Hepatocyte (in vitro differentiated cells): ENCODE results near the gene MXD3.

Experiments
- EZH2 ChIP-seq: fragments of 200-600 bp; sonication (generic); IDR thresholded peaks from 2 replicates; pipeline ENCODE4 v1.6.1; 2016; ENCODE audit warnings: antibody characterized with exemption, mild to moderate bottlenecking, borderline replicate concordance
- EZH2phosphoT487 ChIP-seq: fragments of 200-600 bp; sonication (generic); IDR thresholded peaks from one replicate; pipeline ENCODE4 v1.6.1; 2018; ENCODE audit warnings: antibody characterized with exemption, mild to moderate bottlenecking, low read depth, moderate library complexity; ENCODE audit not compliant: unreplicated experiment, severe bottlenecking
- TF ChIP-seq, protein P1 (sequence below): fragments of 200-600 bp; sonication (generic); IDR thresholded peaks from 2 replicates; pipeline ENCODE4 v1.5.1; 2016; ENCODE audit warnings: antibody characterized with exemption, mild to moderate bottlenecking; ENCODE audit not compliant: poor library complexity

DNA sequence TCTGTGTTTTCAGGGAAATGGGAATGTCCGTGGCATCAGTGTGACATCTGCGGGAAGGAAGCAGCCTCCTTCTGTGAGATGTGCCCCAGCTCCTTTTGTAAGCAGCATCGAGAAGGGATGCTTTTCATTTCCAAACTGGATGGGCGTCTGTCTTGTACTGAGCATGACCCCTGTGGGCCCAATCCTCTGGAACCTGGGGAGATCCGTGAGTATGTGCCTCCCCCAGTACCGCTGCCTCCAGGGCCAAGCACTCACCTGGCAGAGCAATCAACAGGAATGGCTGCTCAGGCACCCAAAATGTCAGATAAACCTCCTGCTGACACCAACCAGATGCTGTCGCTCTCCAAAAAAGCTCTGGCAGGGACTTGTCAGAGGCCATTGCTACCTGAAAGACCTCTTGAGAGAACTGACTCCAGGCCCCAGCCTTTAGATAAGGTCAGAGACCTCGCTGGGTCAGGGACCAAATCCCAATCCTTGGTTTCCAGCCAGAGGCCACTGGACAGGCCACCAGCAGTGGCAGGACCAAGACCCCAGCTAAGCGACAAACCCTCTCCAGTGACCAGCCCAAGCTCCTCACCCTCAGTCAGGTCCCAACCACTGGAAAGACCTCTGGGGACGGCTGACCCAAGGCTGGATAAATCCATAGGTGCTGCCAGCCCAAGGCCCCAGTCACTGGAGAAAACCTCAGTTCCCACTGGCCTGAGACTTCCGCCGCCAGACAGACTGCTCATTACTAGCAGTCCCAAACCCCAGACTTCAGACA, 17.7 kb downstream of the MXD3 start:
- TF ChIP-seq, protein P1, sequence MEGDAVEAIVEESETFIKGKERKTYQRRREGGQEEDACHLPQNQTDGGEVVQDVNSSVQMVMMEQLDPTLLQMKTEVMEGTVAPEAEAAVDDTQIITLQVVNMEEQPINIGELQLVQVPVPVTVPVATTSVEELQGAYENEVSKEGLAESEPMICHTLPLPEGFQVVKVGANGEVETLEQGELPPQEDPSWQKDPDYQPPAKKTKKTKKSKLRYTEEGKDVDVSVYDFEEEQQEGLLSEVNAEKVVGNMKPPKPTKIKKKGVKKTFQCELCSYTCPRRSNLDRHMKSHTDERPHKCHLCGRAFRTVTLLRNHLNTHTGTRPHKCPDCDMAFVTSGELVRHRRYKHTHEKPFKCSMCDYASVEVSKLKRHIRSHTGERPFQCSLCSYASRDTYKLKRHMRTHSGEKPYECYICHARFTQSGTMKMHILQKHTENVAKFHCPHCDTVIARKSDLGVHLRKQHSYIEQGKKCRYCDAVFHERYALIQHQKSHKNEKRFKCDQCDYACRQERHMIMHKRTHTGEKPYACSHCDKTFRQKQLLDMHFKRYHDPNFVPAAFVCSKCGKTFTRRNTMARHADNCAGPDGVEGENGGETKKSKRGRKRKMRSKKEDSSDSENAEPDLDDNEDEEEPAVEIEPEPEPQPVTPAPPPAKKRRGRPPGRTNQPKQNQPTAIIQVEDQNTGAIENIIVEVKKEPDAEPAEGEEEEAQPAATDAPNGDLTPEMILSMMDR = no peak
- TF ChIP-seq EZH2phosphoT487 (no peak), EZH2 (no peak)
